Glomerular visceral epithelial cell (primary cell): ENCODE results near the gene BCO1.
"Not testable (repeated sequence)": the region's sequence is repeated elsewhere in the genome, so short reads cannot be mapped to it uniquely, and the experiment has no call there.

Source experiments
- DNase-seq: peaks from one replicate; pipeline ENCODE4 v3.0.0-alpha.2; 2016; ENCODE audit errors: extremely low spot score

Gene BCO1, protein sequence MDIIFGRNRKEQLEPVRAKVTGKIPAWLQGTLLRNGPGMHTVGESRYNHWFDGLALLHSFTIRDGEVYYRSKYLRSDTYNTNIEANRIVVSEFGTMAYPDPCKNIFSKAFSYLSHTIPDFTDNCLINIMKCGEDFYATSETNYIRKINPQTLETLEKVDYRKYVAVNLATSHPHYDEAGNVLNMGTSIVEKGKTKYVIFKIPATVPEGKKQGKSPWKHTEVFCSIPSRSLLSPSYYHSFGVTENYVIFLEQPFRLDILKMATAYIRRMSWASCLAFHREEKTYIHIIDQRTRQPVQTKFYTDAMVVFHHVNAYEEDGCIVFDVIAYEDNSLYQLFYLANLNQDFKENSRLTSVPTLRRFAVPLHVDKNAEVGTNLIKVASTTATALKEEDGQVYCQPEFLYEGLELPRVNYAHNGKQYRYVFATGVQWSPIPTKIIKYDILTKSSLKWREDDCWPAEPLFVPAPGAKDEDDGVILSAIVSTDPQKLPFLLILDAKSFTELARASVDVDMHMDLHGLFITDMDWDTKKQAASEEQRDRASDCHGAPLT

DNA sequence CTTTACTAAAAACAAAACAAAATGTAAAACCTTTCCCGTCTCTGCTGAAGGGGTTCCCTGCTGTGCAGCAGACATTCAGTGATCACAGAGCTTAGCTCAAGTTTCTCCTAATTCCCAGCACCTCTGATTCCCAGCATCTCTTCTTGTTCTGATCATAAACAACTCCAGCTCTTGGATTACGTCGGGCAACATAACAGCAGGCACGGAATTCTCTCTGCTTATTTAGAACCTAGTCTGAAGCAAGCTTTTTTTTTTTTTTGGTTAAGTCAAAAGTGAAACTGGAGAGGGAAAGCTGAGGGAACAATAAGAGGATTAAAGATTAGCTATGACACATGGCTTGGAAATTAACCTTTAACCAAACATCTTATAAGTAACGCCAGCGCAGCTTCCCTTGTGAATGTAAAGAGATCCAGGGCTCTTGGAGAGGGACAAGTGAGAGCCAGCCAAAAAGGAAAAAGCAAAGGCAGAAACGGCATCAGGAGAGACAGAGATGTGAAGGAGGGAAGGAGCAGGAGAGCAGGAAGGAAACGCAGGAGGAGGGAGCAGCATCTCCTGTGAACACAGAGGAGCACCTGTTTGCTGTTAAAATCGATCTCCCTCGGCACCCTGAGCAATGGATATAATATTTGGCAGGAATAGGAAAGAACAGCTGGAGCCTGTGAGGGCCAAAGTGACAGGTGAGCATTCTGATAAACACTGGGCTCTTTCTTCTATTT is at the start of gene BCO1:
BCO1 (plus strand) TSS at position 394 of the 716 bp plus-strand sequence; CDS start at position 614, 220 bp downstream.
- peak; percentile 81 for DNase-seq

DNA sequence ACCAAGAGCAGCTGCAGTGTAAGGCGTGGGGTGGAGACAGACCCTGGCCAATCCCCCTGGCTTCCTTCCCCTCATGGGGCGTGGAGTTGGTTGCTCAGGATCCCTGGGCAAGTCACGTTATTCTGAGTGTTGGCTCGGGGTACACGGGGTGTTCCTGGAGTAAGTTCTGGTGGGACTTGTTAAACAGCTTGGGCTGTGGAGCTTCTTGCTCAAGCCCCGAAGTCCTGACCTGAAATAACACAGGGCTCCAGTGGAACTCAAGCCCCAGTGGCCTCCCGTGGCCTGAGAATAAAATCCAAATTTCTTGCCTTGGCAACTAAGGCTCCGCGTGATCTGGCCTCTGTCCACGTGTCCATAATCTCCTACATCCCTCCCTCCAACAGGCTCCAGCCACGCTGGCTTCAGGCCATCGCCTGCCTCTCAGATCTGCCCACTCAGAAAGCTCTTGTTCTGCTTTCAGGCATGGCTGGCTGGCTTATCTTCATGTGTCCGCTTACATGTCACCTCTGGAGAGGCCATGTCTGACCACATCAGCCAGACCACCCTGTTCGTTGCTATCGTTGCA is 49.3 kb upstream of the BCO1 start:
- DNase-seq = no peak

DNA sequence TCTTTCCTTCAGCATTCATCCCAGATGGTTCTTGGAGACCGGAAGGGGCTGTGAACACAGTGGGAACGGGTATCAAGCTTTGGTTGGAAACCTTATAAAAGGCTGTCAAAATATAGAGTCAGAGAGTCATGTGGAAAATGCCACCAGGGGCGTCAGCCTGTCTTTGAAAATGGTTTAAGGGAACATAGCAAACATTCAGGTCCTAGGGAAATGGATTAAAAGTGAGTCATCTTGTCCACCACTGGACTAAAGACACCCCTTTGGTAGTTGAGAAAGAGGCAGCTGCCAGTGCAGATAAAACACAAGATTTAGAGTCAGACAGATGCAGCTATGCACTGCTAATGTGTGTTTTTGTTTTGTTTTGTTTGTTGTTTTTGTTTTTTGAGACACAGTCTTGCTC is 47.8 kb upstream of the BCO1 start:
- no peak for DNase-seq

DNA sequence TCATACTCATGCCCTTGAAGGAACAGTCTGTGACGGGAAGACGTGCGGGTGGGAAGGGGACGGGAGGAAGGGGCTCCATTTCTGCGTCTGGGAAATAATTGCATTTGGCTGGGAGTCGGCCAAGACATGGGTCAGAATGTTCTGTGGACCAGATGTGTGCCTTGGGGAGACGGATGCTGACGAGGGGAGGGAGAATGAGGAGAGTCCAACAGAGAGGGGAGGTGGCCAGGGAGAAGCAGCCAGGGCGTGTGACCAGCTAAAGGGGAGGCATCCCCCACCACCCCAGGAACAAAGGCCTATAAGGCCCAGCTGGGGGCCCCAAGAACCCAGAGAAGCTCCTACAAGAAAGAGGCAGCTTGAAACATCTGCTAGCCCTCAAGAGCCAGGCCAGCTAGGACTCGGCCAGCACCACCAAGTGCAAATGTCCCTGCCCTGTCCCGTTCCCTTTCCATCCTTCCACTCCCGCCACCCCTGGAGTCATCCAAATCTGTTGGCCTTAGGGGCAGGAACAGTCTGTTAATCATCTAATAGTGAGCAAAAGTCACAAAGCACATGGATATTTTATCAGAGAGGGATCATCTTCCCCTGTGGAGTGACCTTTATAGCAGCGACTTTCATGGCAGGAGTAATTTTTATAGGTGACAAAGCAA is 42.5 kb upstream of the BCO1 start:
- no peak for DNase-seq

DNA sequence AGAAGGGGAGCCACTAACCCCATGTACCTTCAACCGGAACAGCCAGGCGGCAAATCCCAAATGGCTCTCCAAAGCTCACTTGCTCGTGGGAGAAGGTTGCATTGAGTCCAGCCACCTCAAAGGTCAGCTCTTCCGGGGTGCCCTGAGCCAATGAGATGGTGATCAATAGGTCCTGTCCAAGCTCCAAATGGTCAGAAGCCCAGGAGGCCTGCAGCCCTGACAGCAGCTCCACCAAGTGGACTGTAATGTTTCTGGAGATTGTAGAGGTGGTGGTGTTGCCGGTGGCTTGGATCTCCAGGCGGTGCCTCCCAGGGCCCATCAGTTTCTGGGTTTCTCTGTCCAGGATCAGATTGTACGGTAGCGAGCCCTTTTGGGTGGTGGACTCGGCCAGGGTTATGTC is 39.9 kb upstream of the BCO1 start:
- DNase-seq = no peak

DNA sequence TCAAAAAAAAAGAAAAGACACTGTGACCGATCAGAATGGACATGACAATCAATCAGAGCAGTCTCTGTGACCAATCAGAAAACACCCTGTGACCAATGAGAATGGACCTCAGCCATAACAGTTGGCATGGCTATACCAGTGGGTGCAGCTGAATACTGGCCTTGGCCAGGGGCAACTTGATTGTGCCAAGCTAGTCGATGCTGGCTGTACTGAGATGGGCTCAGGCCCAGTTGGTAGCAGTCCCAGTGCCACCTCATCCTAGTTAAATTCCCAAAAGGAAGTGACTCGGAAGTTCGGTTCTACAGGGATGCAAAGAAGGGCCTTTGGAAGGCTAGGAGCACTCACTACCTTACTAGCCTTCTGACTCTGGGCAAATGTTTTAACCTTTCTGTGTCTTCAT is 37.2 kb upstream of the BCO1 start:
- DNase-seq = no peak

DNA sequence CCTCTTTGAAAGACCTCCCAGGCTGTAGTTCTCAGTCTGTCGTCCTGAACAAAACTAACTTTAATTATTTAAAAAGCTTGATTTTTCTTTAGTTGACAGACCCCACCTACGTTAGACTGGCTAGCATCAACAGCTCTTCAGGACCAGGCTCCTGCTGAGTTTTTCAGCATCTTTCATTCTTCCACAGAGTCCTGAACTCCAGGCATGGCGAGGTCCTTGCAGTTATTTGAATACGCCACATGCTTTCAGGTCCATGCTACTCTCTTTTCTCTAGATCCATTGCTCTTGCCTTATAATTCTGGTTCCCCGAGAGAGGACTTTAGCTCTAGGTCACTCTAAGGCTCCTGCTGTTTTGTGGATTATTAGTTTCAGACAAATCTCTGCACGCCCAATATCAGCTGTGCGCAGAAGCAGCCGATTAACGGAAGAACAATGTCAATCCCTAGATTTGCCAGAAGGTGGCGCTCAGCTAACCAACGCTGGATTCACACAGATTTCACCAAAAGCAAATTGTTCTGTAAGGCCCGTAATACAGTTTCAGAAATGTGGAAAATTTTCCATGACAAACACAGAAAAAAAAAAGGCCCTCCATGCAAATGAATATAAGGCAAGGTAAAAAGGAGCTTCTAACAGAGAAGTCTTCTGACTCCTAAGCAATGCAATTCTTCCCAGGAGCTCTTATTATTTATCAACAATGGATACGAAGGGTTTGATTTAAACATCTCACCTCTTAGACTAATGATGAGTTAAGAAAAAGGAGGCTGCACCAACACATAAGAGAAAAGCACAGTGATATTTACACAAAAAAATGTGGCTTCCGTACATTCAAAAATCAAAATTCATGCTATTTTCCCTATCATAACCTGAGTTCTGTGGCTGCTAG is 33.5 kb upstream of the BCO1 start:
- DNase-seq = peak; percentile 42

DNA sequence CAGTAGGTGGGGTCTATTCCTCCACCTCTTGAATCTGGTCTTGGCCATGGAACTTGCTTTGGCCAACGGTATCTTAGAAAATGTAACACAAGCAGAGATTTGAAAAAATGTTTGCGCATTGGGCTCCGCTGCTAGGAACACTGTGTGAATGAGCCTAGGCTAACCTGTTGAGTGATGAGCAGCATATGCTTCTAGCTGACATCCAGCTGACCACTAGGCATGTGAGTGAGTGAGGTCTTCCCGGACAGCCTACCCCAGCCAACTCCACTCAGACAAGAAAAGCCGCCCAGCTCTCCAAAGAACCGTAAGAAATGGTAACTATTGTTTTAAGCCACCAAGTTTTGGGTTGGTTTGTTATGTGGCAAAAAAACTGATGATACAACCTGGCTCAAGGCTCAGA is 31.4 kb upstream of the BCO1 start:
- no peak for DNase-seq

DNA sequence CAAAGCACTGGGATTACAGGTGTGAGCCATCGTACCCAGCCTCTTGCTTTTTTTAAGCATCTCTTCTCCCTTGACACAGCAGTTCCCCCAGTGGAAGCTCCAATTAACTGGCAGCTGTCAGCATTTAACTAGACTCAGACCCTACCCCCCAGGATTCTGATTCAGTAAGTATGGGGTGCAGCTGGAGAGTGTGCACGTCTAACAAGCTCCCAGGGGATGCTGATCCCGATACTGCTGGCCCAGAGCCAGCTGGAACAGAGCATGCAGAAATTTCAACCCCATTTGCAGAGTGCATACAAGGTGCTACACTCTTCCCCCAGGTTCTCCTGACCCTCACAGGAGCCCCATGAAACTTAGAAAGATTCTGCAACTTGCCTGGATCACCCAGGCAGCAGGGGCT is 27.7 kb upstream of the BCO1 start:
- DNase-seq = no peak

DNA sequence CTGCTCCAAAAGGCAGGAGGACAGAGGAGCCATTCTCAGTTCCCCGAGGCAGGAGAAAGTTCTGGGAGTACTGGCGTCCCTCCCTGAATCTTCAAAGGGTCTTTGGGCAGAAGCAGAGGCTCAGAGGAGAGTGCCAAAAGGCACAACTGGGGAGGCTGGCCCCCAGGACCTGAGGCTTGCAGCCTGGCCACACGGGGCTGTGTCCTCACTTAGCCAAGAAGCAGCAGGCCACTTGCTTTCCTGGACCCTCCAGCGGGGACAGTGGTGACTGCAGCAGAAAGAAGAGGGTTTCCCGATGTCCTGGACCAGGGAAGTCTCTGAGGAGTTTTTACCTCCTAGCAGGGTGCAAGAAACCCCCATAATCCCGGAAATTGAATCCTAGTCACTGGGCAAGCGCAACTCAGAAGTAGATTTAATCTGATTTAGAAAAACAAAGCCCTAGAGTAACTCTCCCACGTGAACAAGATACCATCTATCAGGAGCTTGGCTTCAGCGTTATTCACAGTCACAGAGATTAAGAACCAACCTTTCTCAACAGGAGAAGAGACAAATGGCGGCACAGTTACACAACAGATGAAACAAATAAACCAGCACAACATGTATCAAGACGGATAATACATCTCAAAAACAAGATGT is 25.5 kb upstream of the BCO1 start:
- no peak for DNase-seq

DNA sequence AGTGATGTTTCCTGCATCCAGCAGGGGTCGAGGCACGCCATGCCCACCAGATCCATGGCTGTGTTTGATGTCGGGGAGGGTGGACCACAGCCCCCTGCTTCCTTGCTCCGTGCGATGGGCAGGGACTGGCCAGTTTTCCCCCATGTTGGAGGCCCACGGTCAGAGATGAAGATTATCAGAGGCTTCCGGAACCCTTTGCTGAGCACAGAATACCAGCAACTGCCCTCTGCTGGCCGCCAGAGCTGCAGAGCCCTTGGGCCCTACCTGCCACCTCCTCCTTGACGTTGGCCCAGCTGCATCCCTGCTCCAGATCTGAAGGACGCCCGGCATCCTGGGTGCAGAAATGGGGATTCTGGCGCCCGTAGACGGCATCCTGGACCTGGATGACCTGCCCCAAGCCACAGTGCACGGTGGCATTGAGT is 23.7 kb upstream of the BCO1 start:
- DNase-seq = no peak

DNA sequence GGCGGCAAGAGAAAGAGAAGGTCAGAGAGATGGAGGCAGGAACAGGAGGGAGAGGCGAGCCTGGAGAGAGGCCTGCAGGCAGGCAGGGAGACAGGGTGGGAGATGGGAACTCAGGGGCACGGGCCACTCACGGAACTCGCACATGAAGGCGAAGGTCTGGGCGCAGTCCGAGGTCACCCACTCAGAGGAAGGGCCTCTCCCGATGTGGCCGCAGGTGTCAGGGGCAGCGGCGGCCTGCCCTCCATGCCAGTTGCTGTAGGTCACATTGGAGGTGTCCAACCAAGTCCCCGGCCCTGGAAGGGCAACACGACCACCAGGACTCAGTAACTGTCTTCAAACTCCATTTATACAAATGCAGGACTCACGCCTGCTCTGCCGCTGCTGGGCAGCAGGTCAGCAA is 22.4 kb upstream of the BCO1 start:
- no peak for DNase-seq

DNA sequence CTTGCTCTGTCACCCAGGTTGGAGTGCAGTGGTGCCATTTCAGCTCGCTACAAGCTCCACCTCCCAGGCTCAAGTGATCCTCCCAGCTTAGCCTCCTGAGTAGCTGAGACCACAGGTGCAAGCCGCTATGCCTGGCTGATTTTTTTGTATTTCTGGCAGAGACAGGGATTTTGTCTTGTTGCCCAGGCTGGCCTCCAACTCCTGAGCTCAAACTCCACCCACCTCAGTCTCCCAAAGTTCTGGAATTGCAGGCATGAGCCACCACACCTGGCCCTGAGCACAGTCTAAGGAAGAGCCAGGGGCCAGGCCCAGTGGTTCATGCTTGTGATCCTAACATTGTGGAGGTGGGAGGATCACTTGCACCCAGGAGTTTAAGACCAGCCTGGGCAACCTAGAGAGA is 21.8 kb upstream of the BCO1 start:
- DNase-seq = no peak

DNA sequence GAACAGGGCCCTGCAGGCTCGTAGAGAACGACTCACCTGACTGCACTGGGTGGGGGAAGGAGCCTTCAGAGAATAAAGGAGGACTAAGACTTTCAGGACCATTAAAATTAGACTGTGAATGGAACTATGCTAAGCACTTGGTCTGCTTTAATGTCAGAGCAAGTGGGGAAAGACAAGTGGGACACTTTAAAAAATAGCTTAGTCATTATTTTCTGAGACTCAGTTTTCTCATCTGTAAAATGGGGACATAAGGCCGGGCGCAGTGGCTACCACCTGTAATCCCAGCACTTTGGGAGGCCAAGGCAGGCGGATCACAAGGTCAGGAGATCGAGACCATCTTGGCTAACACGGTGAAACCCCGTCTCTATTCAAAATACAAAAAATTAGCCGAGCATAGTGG is 19.3 kb upstream of the BCO1 start:
- no peak for DNase-seq

DNA sequence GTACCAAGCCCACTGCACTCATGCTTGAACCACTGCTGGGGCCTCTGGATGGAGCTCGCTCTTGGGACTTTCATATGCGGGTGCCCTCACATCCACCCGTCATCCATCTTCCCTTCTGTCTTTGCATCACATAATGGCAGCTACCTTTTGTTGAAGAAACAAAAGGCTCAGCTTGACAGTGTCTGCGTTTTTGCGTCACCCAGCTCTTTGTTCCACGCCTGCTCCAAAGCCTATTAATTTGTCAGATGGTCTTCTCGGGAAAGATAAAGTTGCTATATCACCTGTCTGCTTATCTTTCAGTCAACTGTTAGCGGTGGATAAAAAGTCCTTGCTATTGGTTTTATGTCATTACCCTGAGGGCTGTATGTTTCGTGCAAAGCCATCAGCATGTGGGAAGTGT is 18.1 kb upstream of the BCO1 start:
- DNase-seq = no peak

DNA sequence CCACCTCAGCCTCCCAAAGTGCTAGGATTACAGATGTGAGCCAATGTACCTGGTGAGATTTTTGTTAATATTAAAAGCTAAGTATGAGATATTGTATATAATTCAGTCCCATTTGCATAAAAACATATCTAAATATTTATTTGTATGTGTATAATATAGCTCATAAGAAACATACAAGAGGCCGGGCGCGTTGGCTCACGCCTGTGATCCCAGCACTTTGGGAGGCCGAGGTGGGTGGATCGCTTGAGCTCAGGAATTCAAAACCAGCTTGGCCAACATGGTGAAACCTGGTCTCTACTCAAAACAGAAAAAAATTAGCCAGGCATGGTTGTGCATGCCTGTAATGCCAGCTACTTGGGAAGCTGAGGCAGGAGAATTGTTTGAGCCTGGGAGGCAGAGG is 16.8 kb upstream of the BCO1 start:
- no peak for DNase-seq

DNA sequence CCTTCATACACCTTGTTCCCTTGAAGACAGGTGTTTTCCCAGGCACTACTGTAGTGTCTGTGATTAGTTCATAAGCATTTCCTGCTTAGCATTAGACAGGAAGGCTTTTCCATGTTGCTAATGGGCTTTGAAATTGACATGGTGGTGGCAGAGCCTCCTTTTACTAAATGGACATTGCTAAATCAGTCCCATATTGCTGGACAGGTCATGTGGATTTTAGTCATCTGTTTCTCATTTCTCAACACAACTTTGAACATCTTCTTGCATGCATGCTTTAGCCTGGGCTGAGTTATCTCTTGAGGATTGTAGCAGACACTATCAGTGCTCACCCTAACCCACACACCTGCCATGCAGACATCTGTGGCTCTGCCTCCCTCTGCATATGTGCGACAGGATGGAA is 13.7 kb upstream of the BCO1 start:
- no peak for DNase-seq

DNA sequence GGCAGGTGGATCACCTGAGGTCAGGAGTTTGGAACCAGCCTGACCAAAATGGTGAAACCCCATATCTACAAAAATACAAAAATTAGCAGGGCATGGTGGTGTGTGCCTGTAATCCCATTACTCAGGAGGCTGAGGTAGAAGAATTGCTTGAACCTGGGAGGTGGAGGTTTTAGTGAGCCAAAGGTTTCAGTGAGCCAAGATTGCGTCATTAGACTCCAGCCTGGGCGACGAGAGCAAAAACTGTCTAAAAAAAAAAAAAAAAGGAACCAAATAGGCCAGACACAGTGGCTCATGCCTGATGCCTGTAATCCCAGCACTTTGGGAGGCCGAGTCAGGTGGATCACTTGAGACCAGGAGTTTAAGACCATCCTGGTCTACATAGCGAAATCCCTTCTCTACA is 12.8 kb upstream of the BCO1 start:
- DNase-seq = not testable (repeated sequence)

DNA sequence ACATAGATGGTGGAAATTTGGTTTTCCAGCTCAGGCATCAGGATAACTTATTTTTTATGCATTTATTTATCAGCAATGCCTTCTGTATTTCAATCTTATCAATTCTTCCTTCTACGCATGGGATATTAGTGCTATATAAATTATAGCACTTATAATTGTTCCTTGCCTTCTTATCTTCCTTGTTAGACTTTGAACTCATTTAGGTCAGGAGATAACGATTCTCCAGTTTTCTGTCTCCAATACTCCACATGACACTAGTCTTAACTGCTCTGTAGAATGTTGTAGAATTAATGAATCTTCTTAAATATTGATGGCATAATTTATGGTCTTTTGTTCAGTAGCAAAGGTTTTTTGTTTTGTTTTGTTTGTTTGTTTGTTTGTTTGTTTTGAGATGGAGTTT is 10.7 kb upstream of the BCO1 start:
- no peak for DNase-seq

DNA sequence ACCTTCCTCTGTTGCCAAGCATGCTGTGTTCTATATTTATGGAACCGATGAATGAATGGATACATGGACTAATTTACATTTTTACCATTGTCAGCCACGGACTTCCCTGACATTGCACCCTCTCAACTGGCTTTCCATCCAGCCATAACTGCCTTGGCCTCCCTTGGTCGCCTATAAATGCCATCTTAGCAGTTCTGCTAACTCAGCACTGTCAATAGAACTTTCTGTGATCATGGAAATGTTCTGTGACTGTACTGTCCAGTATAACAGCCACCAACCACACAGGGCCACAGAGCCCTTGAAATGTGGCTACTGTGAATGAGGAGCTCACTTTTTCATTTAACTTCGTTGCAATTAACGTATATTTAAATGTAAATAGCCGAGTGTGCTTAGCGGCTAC is 8.7 kb upstream of the BCO1 start:
- no peak for DNase-seq

DNA sequence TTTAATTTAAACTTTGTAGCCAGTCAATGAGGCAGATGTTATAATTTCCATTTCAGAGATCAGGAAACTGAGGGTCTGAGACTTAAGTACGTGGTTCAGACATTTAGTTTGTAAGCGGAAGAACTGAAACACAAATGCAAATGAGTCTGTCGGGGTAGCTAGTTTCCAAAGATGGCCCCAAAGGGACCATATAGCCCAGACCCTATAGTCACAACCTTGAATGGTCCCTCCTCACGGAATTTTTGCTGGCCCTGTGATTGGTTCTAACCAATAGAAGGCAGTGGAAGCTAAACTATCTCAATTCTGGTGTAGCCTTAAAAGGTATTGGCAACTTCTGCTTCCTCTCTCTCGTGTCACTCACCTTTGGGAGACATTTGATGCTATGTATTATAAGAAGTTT is 7.5 kb upstream of the BCO1 start:
- DNase-seq = no peak
